NCI-H1436 treated with DMSO at 0.1 percent for 48 hours (cell line): ENCODE data around the gene MINDY2.
"Not testable (repeated sequence)": the region's sequence is repeated elsewhere in the genome, so short reads cannot be mapped to it uniquely, and the experiment has no call there.

ENCODE experiments used
- DNase-seq: peaks from one replicate; lab custom pipeline; 2025; lab: John Stamatoyannopoulos, UW

The MINDY2 gene

DNA sequence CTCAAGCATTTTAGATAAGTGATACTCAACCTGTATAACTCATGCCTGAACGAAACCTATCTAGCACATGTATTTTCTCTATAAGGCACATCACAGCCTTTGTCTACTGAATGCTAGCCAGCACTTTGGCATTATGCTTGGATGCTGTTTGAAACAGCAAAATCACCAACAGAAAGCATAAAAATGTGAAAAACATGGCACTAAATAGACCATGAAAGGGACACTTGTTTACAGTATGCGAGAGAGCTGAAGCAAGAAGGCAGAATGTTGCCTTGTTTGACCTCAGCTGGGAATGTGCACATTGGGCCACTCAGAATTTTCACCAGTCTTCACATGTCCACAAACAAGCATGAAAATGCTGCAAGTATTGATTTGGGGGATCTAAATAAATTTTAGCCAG is 59.5 kb downstream of the MINDY2 start:
- DNase-seq = no peak

DNA sequence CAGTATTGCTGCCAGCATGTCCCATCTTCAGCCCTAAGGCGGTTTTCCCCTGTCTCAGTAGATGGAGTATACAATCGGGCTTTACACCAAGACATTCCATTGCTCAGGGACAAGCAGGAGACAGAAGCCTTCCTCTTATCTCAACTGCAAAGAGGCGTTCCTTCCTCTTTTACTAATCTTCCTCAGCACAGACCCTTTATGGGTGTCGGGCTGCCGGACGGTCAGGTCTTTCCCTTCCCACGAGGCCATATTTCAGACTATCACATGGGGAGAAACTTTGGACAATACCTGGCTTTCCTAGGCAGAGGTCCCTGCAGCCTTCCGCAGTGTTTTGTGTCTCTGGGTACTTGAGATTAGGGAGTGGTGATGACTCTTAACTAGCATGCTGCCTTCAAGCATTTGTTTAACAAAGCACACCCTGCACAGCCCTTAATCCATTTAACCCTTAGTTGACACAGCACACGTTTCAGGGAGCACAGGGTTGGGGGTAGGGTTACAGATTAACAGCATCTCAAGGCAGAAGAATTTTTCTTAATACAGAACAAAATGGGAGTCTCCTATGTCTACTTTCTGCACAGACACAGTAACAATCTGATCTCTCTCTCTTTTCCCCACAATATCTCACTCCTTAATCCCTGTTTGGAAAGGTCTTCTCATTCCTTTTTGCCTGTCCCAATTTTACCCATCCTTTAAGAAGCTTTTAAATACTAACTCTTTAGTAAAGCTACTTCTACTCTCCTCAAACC is 62.8 kb downstream of the MINDY2 start:
- DNase-seq = not testable (repeated sequence)

DNA sequence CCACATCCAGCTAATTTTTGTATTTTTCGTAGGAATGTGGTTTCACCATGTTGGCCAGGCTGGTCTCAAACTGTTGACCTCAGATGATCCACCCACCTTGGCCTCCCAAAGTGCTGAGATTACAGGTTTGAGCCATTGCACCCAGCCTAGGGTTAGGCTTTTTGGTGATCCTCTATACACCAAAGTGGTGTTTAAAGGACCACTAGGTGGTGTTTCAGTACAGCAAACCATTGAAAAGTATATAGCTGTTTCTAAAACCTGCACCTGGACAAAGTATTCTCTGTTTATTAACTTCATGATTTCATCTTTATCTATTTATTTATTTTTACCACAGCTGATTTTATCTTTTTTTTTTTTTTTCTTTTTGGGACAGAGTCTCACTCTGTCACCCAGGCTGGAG is 68.4 kb downstream of the MINDY2 start:
- no peak for DNase-seq

GRCh38 chr15:58840048-58840447 is 68.9 kb downstream of the MINDY2 start:
- DNase-seq = no peak

DNA sequence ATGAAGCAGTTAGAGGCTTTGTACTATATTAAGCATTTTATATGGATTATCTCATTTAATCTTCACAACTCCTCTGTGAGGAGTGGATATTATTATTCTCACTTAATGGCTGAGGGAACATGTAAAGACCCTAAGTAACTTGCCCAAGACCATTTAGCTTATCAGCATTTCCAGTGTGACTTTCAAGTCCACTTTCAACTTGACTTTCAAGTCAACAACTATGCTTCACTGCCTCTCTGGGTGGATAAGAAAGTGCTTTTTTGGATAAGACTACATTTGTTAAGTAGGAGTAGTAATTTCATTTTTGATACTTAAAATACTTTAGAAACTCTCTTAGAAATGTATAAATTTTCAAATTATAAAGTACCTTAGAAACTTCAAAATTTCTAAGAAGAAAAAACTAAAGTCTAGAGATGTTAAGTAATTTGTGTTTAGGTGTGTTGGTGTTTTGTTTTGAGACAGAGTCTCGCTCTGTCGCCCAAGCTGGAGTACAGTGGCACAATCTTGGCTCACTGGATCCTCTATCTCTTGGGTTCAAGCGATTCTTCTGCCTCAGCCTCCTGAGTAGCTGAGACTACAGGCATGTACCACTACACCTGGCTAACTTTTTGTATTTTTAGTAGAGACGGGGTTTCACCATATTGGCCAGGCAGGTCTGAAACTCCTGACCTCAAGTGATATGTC is 71.8 kb downstream of the MINDY2 start:
- no peak for DNase-seq

DNA sequence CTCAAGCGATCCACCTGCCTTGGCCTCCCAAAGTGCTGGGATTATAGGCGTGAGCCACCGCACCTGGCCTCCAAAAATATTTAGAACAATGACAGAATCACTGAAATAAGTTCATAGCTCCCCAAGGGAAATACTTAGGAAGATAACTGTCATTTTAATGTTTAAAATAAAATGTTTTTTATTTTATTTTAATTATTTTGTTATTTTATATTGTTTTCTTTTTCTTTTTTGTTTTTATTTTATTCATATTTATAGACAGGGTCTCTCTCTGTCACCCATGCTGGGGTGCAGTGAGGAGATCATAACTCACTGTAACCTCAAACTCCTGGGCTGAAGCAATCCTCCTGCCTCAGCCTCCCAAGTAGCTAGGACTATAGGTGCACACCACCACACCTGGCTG is 80.1 kb downstream of the MINDY2 start:
- not testable (repeated sequence) for DNase-seq

- DNase-seq = no peak
Observed at GRCh38 chr15:58852347-58852746, 81.2 kb downstream of the MINDY2 start.

GRCh38 chr15:58854593-58854992 is 83.5 kb downstream of the MINDY2 start:
- no peak for DNase-seq

DNA sequence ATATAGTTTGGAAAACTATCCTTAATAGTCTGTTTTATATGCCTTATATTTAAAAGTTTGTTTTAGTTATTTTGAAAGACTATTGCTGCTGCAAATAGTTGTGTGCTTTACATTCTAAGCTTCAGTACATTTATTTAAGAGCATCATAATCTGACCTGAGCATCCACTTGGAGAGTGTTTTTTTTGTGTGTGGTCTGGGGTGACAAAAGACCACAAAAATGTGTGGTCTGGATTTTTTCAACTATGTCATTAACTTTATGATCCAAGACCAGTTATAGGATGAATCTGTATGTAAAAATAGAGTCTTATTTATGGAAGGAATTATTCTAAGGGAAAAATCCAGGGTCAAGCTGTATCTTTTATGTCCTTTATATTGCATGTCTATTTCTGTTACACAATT is 85.0 kb downstream of the MINDY2 start:
- DNase-seq = no peak

- not testable (repeated sequence) for DNase-seq
Observed at GRCh38 chr15:58856621-58857020, 85.5 kb downstream of the MINDY2 start.

GRCh38 chr15:58862326-58862725 is 91.2 kb downstream of the MINDY2 start:
- DNase-seq = no peak

- no peak for DNase-seq
Observed at GRCh38 chr15:58864602-58865424, 93.7 kb downstream of the MINDY2 start.

DNA sequence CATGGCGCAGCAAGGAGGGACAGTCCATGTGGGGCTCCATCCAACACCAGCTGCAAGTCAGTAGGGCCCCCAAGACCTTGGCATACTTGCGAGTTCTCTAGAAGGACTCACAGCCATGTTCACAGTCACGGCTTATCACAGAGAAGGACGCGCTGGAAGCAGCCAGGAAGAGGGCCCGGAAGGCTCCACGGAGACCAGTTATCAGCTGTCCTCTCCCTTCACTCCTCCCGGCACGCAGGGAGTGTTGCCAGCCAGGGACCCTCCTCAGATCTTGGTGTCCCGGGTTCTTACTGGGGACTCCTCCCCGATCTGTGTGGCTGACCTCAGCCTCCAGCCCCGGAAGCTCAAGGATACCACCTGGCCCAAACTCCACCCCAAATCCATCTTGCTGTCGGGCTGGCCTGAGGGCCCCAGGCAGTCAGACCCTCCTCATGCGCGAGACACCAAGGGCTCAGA is 94.4 kb downstream of the MINDY2 start:
- no peak for DNase-seq

DNA sequence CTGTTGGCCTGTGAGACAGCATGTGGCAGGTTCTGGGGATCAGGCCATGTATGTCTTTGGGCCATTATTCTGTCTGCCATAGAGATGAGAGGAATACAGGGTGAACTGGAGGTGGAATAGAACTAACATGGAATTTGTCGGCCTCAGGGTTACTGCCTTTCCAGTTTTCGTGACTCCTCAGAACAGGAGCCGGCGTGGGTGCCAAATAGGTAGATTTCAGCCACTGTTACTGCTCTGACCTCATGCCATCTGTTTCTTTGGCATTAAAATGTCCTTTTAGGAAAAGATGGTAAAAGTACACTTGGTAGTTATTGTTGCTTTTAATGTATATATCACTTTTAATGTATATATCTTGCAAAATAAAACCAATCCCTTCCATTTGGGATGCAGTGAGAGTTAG is 96.8 kb downstream of the MINDY2 start:
- no peak for DNase-seq

DNA sequence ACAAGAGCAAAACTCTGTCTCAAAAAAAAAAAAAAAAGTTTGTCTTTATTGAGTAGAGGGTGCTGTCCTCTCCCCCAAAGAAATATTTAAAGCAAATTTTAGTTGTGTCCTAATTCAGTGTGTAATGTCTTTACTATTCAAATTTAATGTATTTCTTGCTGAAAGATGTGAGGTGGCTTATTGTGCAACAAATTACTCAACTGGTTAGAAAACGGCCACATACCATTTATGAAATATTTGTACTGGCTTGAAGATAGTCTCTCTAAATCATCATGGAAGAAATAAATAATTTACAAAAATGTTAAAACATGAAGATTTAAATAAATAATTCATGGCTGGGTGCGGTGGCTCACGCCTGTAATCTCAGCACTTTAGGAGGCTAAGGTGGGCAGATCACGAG is 99.3 kb downstream of the MINDY2 start:
- DNase-seq = no peak

DNA sequence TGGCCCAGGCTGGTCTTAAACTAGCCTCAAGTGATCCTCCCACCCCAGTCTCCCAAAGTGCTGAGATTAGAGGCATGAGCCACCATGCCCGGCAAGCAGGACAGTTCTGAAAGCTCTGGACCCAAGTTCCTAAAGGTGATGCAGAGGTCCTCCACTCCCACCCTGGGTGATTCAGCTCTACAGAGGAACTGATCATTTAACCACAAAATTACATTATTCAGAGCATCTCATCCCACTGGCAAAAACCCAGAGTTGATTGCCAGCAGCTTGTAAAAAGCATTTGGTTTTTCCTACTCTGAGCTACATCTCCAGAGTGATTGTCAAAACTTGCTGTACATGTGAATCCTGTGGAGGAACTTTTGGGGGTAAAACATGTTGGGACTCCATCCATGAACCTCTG is 102.2 kb downstream of the MINDY2 start:
- DNase-seq = no peak

GRCh38 chr15:58875343-58875742 is 104.2 kb downstream of the MINDY2 start:
- no peak for DNase-seq

DNA sequence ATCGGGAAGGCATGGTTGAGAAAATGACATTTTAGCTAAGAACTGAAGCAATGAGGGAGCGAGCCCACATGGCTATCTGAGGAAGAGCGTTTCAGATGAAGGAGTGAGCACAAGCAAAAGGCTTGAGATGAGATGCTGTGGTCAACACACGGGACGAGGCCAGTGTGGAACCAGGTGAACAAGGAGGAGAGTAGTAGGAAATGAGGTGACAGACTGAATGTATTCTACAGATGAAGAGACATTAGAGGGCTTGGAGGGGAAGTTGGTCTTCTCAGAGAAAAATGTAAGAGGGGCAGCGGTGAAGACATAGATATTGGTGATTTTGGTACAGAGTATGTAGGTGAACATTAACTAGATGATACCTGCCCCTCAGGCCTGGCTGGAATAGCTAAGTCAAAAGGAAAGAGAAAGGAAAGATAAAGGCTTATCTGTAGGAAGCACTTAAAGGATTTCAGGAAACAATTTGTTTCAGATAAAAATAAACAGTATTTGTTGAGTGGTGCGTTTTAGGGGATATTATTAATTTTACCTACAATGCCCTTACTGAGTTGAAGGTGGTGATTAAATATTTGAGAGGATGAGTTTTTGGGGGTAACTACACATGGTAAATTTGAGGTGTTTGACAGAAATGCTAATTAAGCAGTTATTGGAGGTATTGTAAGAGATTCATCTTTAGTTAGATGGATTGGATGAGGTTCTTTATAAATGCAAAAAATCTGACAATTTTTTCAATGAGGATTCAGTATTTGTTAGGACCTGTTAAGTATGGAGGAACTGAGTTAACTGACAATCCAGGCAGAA is 105.4 kb downstream of the MINDY2 start:
- no peak for DNase-seq

DNA sequence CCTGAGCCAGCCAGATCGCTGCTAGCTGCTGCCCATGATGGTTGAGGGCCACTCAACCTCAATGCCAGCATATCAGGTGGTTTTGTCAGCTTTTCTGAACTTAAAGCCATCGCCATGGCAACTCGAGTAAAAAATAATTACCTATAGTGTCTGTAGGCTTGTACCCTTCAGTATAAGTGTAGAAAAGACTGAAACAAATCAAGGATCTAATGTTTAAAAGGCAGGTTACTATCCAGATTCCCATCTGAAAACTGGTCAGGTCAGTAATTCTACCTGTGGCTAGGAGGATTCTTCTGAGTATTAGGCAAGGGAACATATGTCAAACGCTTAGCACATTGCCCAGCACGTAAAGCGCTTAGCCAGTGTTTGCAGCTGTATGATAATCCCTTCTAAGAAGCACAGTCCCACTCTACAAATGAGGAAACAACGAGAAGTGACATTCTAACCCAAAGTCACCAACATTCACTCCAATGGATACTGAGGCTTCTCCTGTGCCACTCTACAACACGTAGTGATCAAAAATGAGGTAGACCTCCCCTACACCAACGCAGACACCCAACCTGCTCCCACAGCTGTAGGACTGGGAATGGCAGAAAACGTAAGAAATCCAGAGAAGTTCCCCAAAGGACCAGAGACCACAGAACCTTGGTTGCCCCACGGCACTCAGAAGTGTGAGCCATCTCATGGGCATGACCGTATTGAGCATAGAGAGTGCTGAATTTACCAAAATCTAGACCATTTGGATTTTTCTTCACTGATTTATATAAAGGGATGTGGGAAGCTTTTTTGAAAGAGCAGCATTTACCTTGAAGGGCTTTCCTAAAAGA is 107.1 kb downstream of the MINDY2 start:
- DNase-seq = no peak

DNA sequence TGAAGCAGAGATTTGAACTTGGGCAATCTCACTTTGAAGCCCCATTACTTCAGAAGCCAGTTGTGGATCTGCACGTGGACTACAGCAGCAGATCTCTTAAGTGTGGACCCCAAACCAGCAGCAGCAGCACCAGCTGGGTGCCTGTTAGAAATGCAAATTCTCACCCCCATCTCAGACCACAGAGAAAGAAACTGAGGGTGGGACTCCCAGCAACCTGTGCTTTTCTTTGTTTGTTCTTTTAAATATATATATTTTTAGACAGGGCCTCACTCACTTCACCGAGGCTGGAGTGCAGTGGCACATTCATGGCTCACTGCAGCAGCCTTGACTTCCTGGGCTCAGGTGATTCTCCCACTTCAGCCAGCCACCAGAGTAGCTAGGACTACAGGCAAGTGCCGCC is 109.2 kb downstream of the MINDY2 start:
- DNase-seq = no peak

- DNase-seq = no peak
Observed at GRCh38 chr15:58882243-58882642, 111.1 kb downstream of the MINDY2 start.
